AG10803 (cell line): Measurements from ENCODE around the gene ESYT1.

Source experiments
- DNase-seq: peaks from one replicate; pipeline ENCODE4 v3.0.0; 2010; ENCODE audit warnings: low read depth
- H3K4me3 ChIP-seq: 2 replicates; pipeline ENCODE4 v1.5.1; 2011; ENCODE audit warnings: mild to moderate bottlenecking, low read length, control low read depth
- TF ChIP-seq, protein P1 (sequence below): conservative IDR thresholded peaks from 2 replicates; pipeline ENCODE4 v1.5.1; 2011; ENCODE audit warnings: mild to moderate bottlenecking, low read length, control low read depth, inconsistent platforms

Gene ESYT1

DNA sequence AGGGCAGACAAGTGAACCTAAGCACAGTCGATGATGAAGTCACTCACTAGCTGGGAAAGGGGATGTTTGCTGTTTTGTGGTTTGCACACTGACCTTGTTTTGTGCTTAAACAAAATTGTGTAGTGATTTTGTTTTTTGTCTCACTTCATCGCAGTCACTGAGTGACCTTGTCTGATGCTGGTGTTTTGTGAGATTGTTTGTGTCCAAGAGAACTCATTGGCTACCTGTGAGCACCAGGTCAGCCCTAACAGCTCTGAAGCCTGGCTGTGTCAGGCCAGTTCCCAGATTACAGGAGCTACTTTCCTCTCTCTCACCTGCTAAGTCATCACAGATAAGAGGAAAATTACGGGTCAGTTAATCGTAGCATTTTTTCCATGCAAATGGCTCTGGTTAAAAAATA, 3.9 kb upstream of the ESYT1 start:
- no peak overlapping the region for H3K4me3 ChIP-seq
- DNase-seq: no peak
- TF ChIP-seq, protein P1, sequence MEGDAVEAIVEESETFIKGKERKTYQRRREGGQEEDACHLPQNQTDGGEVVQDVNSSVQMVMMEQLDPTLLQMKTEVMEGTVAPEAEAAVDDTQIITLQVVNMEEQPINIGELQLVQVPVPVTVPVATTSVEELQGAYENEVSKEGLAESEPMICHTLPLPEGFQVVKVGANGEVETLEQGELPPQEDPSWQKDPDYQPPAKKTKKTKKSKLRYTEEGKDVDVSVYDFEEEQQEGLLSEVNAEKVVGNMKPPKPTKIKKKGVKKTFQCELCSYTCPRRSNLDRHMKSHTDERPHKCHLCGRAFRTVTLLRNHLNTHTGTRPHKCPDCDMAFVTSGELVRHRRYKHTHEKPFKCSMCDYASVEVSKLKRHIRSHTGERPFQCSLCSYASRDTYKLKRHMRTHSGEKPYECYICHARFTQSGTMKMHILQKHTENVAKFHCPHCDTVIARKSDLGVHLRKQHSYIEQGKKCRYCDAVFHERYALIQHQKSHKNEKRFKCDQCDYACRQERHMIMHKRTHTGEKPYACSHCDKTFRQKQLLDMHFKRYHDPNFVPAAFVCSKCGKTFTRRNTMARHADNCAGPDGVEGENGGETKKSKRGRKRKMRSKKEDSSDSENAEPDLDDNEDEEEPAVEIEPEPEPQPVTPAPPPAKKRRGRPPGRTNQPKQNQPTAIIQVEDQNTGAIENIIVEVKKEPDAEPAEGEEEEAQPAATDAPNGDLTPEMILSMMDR: no peak

DNA sequence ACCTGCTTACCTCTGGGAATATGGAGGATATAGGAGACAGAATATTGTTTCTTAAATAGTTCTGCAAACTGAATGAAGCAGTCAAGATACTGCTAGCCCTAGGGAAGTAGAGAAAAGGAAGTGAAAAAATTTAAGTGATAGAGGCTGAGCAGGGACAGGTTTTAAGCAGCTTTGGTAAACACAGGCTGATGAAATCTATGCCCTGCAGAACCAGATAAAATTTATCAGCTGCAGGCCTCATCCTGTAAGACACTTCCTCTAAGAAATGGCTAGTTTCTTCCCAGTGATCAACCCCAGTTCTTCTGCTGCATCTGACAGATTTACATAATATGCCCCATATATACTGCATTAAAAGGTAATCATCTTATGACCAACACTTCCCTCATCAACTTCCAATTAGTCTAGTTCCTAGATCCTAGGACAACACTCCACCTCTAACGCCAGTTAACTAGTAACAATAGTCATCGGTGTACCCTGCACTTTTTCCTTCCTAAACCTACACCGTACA, 1.3 kb upstream of the ESYT1 start:
- H3K4me3 ChIP-seq: peak overlapping the region; percentile 59; the same call in 1 of the 2 replicates
- DNase-seq: no peak
- TF ChIP-seq, protein P1: no peak

GRCh38 chr12:56127485-56127887, 581 bp upstream of the ESYT1 start:
- no peak for DNase-seq
- peak overlapping the region; percentile 59 for H3K4me3 ChIP-seq
- TF ChIP-seq, protein P1: no peak

DNA sequence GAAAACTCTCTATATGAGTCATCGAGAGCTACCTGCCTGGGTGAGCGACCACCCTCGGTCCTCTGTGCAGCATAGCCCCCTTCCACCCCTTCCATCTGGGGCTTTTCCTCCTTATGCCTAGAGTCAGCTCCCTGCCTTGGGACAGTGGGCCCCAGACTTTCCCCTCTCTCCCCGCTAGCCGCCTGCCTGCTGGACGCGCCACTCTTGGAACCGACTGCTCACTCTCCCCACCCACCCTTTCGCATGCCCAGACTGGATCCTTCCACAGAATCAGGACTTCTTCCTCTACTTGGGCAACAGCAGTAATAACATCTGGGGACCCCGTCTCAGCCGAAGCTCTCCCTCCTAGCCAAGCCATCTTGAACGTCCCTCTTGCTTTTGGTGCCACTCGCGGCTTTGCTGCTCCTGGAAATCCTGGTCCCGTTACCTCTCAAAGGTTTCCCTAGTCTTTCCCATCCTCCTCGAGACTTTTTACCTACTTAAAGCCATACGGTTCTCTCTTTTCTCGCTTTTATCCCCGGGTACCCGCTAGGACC, 671 bp downstream of the ESYT1 start:
- peak overlapping the region; percentile 92 for H3K4me3 ChIP-seq
- TF ChIP-seq, protein P1: no peak
- peak; percentile 18 for DNase-seq

DNA sequence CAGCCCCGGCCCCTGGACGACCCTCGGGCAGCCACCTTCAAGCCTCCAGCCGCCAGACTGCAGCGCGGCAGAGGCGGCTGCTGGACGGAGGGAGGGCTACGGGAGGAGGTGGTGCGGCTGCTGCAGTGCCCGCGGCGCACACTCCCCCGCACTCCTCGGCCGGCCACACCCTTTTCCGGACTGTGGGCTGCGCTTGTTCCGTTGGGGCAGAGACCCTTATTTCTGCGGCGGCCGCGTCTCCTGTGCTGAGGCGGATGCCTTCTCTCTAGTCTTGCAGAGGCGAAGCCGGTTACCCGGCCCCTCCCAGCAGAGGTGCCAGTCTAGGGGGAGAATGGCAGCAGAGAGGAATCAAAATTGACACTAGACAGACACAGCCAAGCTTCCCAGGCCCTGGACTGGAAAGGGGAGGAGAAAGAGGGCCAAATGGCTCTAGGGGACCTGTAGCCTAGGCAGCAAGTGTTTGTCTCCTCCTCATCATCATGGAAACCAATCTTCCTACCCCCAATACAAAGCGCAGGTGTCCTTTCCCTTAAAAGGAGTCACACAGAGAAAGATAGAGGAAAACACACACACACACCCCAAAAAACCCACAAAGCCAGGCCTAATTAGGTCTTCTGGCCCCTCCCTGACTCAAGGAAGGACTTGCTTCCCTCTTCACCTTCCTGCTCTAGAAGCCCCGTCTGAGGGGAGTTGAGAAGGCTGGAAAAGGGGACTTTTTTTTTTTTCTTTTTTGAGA, 1.3 kb downstream of the ESYT1 start:
- peak; percentile 39 for DNase-seq
- TF ChIP-seq, protein P1: no peak
- H3K4me3 ChIP-seq: peak overlapping the region; percentile 92

DNA sequence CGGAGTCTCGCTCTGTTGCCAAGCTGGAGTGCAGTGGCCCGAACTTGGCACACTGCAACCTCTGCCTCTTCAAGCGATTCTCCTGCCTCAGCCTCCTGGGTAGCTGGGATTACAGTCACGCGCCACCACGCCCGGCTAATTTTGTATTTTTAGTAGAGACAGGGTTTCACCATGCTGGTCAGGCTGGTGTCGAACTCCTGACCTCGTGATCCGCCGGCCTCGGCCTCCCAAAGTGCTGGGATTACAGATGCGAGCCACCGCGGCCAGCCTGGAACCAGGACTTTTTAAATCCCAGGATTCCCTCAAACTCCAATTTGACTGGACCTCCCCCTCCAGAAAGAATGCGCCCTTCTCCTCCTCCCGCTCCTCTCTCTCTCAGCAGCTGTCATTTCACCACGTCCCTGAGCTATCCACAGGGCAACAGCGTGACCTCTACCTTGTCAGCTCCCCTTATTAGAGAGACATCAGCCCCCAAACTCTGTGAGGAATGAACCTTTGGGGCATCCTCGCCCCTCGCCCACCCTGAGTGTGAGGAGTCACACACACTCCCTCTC, 2.0 kb downstream of the ESYT1 start:
- peak overlapping the region; percentile 92 for H3K4me3 ChIP-seq
- TF ChIP-seq, protein P1: no peak
- DNase-seq: no peak

- H3K4me3 ChIP-seq: no peak overlapping the region
- TF ChIP-seq, protein P1: no peak
- no peak for DNase-seq
Measured at GRCh38 chr12:56130876-56131275, 2.8 kb downstream of the ESYT1 start.
